ENCODE results near the gene KCNF1. TPM values are rescaled to one million over a fixed set of nuclear protein-coding genes. Genes with fewer than 3 reads are reported as not detected.

KCNF1 gene
- 1.3 and 2.3 TPM in 2 replicates for total RNA-seq

DNA sequence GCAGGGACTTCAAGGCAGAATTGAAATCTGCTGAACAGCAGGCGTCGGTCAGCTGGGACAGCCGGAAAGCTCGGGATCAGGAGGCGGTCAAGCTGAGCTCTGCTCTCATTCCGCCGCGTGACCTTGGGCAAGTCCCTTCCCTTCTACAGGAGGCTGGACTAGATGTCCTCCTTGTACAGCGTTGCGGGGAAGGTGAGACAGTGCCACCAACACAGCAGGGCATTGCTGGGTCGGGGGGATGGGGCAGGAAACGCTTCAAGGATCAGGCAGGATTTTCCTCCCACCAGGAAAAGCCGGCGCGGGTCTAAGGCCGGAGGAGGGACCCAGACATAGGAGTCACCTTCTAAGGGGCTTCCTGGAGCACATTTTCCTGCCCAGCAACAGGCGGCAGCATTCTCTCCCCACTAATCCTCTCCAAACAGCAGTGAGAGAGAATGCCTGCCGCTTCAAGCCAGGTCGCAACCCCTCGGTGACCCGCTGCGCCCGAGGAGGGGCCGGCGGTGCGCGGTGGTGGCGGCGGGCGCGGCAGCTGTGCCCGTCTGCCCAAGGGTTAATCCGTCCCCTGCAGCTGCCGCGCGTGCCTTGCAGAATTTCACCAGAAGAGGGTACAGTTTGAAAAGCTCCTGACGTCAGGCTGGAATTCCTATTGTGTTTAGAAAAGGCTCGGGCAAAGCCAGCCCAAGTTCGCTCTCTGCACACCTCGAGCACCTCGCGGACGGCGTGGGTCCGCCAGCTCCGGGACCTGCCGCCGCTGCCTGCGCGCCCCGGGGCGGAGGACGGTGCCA, at the start of gene KCNF1:
KCNF1 (plus strand) TSS at position 644 of the 785 bp plus-strand sequence. CDS start 493 bp downstream, outside the sequence.
- DNase-seq (ENCODE audit: extremely low read depth, low read depth, low spot score) = no peak

DNA sequence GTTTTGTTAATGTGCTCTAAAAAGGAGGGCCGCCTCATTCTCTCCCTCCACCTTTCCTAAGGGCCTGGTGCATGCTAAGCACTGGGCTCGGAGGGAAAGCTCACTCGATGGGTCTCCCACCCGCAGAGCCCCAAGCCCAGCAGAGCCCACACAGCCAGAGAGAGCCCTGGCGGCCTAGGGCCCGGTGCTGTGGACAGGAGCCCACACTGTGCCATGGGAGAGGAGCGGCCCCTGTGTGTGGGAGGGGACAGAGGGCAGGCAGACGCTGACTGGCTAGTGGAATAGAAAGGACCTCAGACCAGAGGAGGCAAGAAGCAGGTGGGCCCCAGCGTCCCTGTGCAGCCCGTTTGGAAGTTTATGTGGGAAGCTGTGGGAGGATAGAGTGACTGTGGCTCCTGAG, 49.4 kb upstream of the KCNF1 start:
- no peak for DNase-seq (ENCODE audit: extremely low read depth, low read depth, low spot score)

DNA sequence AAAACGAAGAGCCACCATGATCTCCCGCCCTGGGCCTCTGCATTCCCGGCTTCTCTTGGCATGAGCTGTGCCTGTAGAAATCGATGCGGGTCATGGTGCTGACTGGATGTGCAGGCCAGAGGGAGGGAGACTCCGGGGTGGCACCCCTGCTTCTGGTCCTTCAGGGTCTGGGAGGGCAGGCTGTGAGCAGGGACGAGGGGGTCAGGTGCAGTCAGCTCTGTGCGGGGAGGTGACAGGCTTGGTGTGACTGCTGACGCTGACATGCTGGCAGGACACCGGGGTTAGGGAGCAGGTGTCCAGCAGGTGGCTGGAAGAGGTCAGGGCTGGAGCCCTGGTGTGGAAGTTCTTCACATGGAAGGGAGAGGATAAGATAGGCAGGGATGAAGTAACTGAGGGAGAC, 48.7 kb upstream of the KCNF1 start:
- no peak for DNase-seq (ENCODE audit: extremely low read depth, low read depth, low spot score)

GRCh38 chr2:10863837-10864236, 47.9 kb upstream of the KCNF1 start:
- DNase-seq (ENCODE audit: extremely low read depth, low read depth, low spot score) = no peak

- DNase-seq (ENCODE audit: extremely low read depth, low read depth, low spot score) = no peak
These were observed 47.5 kb upstream of the KCNF1 start for GRCh38 chr2:10864251-10864650.

GRCh38 chr2:10864861-10865636, 46.7 kb upstream of the KCNF1 start:
- DNase-seq (ENCODE audit: extremely low read depth, low read depth, low spot score) = no peak

DNA sequence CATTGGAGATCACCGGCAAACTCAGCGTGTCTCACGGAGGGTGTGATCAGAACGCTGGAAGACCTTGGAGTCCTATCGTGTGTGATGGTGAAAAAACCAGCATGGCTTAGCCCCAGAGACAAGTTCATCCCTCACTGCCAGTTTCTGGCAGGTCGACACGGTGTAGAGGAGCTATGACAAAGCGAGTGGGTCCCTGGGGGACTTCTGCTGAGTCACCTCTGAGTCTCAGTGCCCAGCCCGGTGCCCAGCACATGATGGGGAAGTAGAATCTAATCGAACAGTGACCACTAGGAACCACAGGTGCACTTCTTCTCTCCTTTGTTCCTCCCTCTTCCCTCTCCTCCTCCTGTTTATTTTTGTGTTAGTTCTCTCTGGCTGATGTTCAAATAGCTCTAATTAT, 45.9 kb upstream of the KCNF1 start:
- no peak for DNase-seq (ENCODE audit: extremely low read depth, low read depth, low spot score)

- no peak for DNase-seq (ENCODE audit: extremely low read depth, low read depth, low spot score)
These were observed 43.9 kb upstream of the KCNF1 start for GRCh38 chr2:10867692-10868420.

DNA sequence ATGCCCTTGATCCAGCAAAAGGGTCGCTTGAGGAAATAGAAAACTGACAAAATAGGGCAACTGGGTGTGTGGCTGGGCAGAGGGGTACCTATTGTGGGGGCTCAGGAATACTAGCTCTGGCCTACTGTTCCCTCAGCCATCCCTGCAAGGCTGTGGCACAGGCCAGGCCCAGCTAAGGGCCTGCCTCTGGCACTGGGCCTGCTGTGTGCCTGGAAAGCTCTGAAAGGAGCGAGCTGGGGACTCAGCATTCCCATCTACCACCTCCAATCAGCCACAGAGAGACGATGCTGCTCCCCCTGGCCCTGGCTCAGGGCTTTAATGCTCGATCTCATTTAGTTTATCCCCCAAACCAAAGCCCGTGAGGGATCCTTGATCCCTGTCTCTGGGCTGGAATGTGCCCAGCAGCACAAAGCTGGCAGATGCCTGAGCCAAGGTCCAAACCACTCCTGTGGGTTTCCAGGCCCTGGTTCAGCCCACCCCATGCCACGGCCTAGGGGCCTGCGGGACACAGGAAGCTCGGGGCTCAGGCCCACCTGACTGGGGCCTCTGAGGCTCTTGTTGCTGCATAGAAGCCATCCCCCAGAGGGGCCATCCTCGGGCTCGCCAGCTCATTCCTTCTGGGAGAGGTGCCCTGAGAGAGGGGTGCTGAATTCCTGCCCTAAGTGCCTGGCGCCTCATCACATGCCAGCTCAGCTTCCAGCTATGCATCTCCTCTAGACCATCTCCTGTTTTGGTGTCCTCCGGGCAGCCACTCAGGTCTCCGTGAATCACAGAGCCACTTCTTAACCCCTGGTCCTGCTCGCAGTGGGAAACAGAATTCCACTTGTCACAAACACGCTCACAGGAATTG, 43.0 kb upstream of the KCNF1 start:
- DNase-seq (ENCODE audit: extremely low read depth, low read depth, low spot score) = no peak

DNA sequence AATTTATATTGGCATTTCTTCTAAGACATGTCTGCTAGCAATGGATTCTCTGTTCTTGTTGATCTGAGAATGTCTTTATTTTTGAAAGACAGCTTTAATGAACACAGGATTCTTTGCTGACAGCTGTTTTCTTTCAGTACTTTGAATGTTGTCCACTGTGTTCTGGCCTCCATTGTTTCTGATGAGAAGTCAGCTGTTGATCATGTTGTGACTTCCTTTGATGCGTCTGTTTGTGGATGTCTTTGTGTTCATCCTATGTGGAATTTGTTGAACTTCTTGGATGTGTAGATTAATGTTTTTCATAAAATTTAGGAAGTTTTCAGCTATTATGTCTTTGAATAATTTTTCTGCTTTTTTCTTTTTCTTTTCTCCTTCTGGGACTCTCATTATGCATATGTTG, 39.8 kb upstream of the KCNF1 start:
- no peak for DNase-seq (ENCODE audit: extremely low read depth, low read depth, low spot score)

- DNase-seq (ENCODE audit: extremely low read depth, low read depth, low spot score) = no peak
These were observed 38.6 kb upstream of the KCNF1 start for GRCh38 chr2:10873171-10873570.

GRCh38 chr2:10873790-10874437, 37.8 kb upstream of the KCNF1 start:
- no peak for DNase-seq (ENCODE audit: extremely low read depth, low read depth, low spot score)

DNA sequence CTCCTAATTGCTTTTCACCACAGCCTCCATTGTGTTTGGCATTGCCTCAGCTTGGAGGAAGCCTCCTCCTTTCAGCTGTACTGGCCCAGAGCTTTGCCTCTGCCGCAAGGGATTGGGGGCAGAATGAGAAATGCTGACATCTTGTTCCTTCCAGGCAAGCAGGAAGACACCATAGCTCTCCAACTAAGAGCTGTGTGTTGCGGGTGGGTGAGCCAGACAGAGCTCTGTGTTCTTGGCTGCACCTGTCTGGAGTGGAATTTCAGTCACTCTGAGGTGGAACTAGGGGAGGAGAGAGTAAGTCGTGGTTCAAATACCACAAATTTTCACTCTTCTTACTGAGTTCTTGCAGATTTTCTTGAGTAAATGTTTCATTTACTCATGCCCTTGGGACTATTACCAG, 36.6 kb upstream of the KCNF1 start:
- no peak for DNase-seq (ENCODE audit: extremely low read depth, low read depth, low spot score)

DNA sequence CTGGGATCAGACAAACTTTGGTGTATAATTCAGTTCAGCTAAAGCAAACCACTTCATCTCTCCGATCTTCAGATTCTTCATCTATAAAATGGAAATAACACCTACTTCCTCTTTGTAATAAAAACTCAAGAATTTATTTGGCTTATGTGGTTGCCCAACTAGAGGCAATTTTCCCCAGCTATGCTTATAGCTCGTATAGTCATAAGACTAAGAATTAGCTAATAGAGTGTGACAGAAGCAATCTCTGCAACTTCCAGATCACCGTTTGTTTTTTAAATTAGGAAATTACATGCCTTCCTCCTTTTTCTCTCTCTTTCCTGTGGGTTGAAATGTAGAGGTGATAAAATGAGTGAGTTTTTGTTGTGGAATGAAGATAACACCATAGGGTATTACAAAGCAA, 35.3 kb upstream of the KCNF1 start:
- no peak for DNase-seq (ENCODE audit: extremely low read depth, low read depth, low spot score)

GRCh38 chr2:10876963-10877362, 34.8 kb upstream of the KCNF1 start:
- DNase-seq (ENCODE audit: extremely low read depth, low read depth, low spot score) = no peak

GRCh38 chr2:10877651-10878111, 34.1 kb upstream of the KCNF1 start:
- DNase-seq (ENCODE audit: extremely low read depth, low read depth, low spot score) = no peak

- no peak for DNase-seq (ENCODE audit: extremely low read depth, low read depth, low spot score)
These were observed 33.3 kb upstream of the KCNF1 start for GRCh38 chr2:10878268-10878915.

- DNase-seq (ENCODE audit: extremely low read depth, low read depth, low spot score) = no peak
These were observed 32.6 kb upstream of the KCNF1 start for GRCh38 chr2:10879159-10879558.
